ENCODE results near the gene ZDHHC14.
"Not testable (repeated sequence)": the region's sequence is repeated elsewhere in the genome, so short reads cannot be mapped to it uniquely, and the experiment has no call there.

ZDHHC14 gene

DNA sequence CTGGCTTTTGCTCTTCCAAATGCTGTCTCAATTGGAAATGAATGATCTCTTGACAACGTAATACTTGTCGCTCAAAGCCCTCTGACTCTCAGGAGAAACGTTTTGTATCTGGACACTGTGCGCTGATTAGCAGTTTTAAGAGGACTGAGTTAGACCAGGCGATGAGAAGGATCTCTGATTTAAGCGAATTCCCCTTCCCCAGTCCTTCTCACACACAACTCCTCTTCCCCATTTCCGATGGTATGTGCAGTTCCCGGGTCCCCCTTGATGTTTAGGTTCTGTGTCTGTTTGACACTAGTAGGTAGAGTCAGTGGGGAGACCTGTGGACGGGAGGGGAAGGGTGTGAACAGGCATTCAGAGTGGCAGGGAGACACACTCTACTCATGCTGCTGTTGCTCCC, 2.5 kb downstream of the ZDHHC14 start:
- Mint-ChIP-seq H3K36me3 (ENCODE audit: insufficient read depth) (peaks cover 4% of the 10 kb centered on the region), H3K4me3 (peak overlapping the region; percentile 59), H3K9me3 (no peaks in the 10 kb centered on the region), H3K4me1 (peaks cover 41% of the 10 kb centered on the region), H3K27ac (ENCODE audit: low read depth) (no peak overlapping the region), H3K27me3 (no peaks in the 10 kb centered on the region)
- DNase-seq (ENCODE audit: low spot score in 2 of 2), result no peak
- no peak for ATAC-seq (replicated peaks; ENCODE audit: extremely low read depth, poor library complexity, severe bottlenecking)

- H3K4me3 Mint-ChIP-seq; H3K36me3 Mint-ChIP-seq (ENCODE audit: insufficient read depth): not testable (repeated sequence)
Measured at GRCh38 chr6:157384962-157385361, 4.0 kb downstream of the ZDHHC14 start.

GRCh38 chr6:157385482-157385881, 4.5 kb downstream of the ZDHHC14 start:
- no peaks in the 10 kb centered on the region for H3K27me3 Mint-ChIP-seq
- H3K27ac Mint-ChIP-seq (ENCODE audit: low read depth), result no peak overlapping the region
- DNase-seq (ENCODE audit: low spot score in 2 of 2), result no peak
- H3K4me1 Mint-ChIP-seq, result peaks cover 33% of the 10 kb centered on the region
- H3K4me3 Mint-ChIP-seq, result no peak overlapping the region
- peaks cover 4% of the 10 kb centered on the region for H3K9me3 Mint-ChIP-seq
- H3K36me3 Mint-ChIP-seq (ENCODE audit: insufficient read depth), result peaks cover 4% of the 10 kb centered on the region
- no peak for ATAC-seq (replicated peaks; ENCODE audit: extremely low read depth, poor library complexity, severe bottlenecking)

More at GRCh38 chr6:157384962-157385361, 4.0 kb downstream of the ZDHHC14 start:
- not testable (repeated sequence) for H3K27me3 Mint-ChIP-seq; DNase-seq (ENCODE audit: low spot score in 2 of 2); ATAC-seq (replicated peaks; ENCODE audit: extremely low read depth, poor library complexity, severe bottlenecking); H3K9me3 Mint-ChIP-seq; H3K27ac Mint-ChIP-seq (ENCODE audit: low read depth)
- peaks cover 35% of the 10 kb centered on the region for H3K4me1 Mint-ChIP-seq

GRCh38 chr6:157386023-157386422, 5.0 kb downstream of the ZDHHC14 start:
- H3K27me3 Mint-ChIP-seq, result no peaks in the 10 kb centered on the region
- no peak overlapping the region for H3K4me3 Mint-ChIP-seq
- H3K4me1 Mint-ChIP-seq, result peaks cover 33% of the 10 kb centered on the region
- DNase-seq (ENCODE audit: low spot score in 2 of 2) (no peak), ATAC-seq (replicated peaks; ENCODE audit: extremely low read depth, poor library complexity, severe bottlenecking) (no peak)
- H3K9me3 Mint-ChIP-seq, result peaks cover 7% of the 10 kb centered on the region
- no peak overlapping the region for H3K27ac Mint-ChIP-seq (ENCODE audit: low read depth)
- H3K36me3 Mint-ChIP-seq (ENCODE audit: insufficient read depth), result peaks cover 3% of the 10 kb centered on the region

GRCh38 chr6:157386454-157386853, 5.5 kb downstream of the ZDHHC14 start:
- DNase-seq (ENCODE audit: low spot score in 2 of 2) (no peak), ATAC-seq (replicated peaks; ENCODE audit: extremely low read depth, poor library complexity, severe bottlenecking) (no peak)
- Mint-ChIP-seq H3K9me3 (peaks cover 7% of the 10 kb centered on the region), H3K27ac (ENCODE audit: low read depth) (no peak overlapping the region), H3K4me3 (no peak overlapping the region), H3K36me3 (ENCODE audit: insufficient read depth) (peaks cover 3% of the 10 kb centered on the region), H3K4me1 (peaks cover 33% of the 10 kb centered on the region), H3K27me3 (no peaks in the 10 kb centered on the region)

DNA sequence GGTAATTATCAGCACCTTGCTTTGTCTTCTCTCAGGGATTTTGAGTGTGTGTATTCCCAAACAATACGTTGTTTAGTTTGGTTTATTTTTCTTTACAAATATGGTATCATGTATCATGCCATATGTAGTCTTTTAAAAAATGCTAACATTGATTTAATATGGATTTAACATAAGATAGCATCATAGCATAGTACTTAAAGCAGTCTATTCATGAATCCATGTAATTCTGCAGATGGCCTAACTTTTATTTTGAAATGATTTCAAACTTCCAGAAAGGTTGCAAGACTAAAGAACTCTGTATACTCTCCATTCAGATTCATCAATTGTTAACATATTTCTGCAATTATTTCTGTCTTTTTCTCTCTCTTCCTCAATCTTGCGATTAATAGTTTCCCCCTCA, 7.9 kb downstream of the ZDHHC14 start:
- Mint-ChIP-seq H3K9me3 (peaks cover 7% of the 10 kb centered on the region), H3K27ac (ENCODE audit: low read depth) (no peak overlapping the region), H3K4me1 (peaks cover 18% of the 10 kb centered on the region), H3K27me3 (no peaks in the 10 kb centered on the region), H3K4me3 (no peak overlapping the region), H3K36me3 (ENCODE audit: insufficient read depth) (no peaks in the 10 kb centered on the region)
- no peak for ATAC-seq (replicated peaks; ENCODE audit: extremely low read depth, poor library complexity, severe bottlenecking)
- no peak for DNase-seq (ENCODE audit: low spot score in 2 of 2)

GRCh38 chr6:157390273-157391060, 9.5 kb downstream of the ZDHHC14 start:
- Mint-ChIP-seq H3K9me3 (peaks cover 7% of the 10 kb centered on the region), H3K27me3 (no peaks in the 10 kb centered on the region), H3K36me3 (ENCODE audit: insufficient read depth) (no peaks in the 10 kb centered on the region), H3K27ac (ENCODE audit: low read depth) (no peak overlapping the region), H3K4me3 (no peak overlapping the region), H3K4me1 (peaks cover 8% of the 10 kb centered on the region)
- no peak for DNase-seq (ENCODE audit: low spot score in 2 of 2)
- no peak for ATAC-seq (replicated peaks; ENCODE audit: extremely low read depth, poor library complexity, severe bottlenecking)

DNA sequence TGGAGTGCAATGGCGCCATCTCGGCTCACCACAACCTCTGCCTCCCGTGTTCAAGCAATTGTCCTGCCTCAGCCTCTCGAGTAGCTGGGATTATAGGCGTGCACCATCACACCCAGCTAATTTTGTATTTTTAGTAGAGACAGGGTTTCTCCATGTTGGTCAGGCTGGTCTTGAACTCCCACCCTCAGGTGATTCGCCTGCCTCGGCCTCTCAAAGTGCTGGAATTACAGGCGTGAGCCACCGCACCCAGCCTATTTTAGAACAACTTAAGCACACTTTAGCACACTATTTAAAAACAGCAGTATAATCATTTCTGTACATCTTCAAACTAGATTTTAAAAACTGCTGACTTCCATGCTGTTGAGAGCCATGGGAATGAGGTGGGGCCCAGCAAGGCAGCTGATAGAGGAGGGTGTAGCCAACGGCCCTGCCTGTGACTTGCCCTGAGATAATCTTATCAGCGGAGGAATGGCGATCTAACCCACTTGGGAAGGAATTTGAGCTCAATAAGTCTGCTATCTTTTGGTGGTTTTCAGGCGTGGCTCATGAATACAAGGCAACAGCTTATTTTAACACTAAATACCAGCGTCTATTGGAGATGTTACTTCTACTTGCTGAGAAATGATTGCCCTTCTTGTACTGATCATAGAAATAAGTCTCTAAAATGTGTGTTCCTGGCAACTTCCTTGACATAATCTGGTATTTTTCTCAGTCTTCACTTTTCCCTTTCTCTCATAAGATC, 12.1 kb downstream of the ZDHHC14 start:
- H3K4me3 Mint-ChIP-seq, result no peak overlapping the region
- no peaks in the 10 kb centered on the region for H3K36me3 Mint-ChIP-seq (ENCODE audit: insufficient read depth)
- H3K9me3 Mint-ChIP-seq, result peaks cover 7% of the 10 kb centered on the region
- no peaks in the 10 kb centered on the region for H3K27me3 Mint-ChIP-seq
- DNase-seq (ENCODE audit: low spot score in 2 of 2), result no peak
- ATAC-seq (replicated peaks; ENCODE audit: extremely low read depth, poor library complexity, severe bottlenecking), result no peak
- no peak overlapping the region for H3K27ac Mint-ChIP-seq (ENCODE audit: low read depth)
- peaks cover 5% of the 10 kb centered on the region for H3K4me1 Mint-ChIP-seq

DNA sequence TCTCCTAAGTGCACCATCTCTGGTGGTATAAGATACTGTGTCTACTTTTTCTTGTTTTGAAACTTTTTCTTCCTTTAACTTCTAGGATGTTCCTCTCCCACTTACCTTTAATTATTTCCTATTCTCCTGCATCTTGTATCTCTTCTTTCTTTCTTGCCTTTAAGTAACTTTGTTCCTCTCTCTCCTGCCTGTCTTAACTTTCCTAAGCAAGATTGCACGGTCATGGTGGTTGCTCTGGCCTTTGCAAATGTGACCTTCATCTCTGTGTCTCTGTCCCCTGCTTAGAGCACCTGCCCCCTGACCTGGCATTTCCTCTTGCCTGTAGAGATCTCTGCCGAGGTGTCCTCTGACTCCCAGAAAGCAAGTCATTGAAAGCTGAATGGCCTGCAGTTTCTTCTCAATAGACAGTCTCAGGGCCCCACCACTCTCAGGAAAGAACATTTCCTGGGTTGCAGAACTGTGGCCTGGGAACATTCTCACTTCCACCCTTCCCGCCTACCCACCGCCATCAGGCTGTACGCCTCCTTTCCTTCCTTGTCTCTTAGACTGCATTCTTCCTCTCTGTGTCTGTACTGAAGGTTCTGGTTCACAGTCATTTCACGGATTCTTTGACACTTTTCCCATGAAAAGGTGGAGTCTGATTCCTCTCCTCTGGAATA, 12.8 kb downstream of the ZDHHC14 start:
- no peak for ATAC-seq (replicated peaks; ENCODE audit: extremely low read depth, poor library complexity, severe bottlenecking)
- H3K27me3 Mint-ChIP-seq, result no peaks in the 10 kb centered on the region
- H3K4me3 Mint-ChIP-seq, result no peak overlapping the region
- peaks cover 5% of the 10 kb centered on the region for H3K4me1 Mint-ChIP-seq
- H3K9me3 Mint-ChIP-seq, result peaks cover 7% of the 10 kb centered on the region
- no peaks in the 10 kb centered on the region for H3K36me3 Mint-ChIP-seq (ENCODE audit: insufficient read depth)
- H3K27ac Mint-ChIP-seq (ENCODE audit: low read depth), result no peak overlapping the region
- no peak for DNase-seq (ENCODE audit: low spot score in 2 of 2)

DNA sequence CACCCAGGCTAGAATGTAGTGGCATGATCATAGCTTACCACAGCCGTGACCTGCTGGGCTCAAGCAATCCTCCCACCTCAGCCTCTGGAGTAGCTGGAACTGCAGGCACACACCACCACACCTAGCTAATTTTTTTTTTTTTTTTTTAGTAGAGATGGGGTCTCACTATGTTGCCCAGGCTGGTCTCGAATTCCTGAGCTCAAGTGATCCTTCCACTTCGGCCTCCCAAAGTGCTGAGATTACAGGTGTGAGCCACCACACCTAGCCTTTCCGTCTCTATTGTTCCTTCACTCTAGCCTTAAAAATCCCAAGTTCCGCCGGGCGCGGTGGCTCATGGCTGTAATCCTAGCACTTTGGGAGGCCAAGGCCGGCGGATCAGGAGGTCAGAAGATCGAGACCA, 14.2 kb downstream of the ZDHHC14 start:
- not testable (repeated sequence) for H3K27ac Mint-ChIP-seq (ENCODE audit: low read depth); H3K9me3 Mint-ChIP-seq; H3K4me3 Mint-ChIP-seq; H3K27me3 Mint-ChIP-seq; H3K4me1 Mint-ChIP-seq; ATAC-seq (replicated peaks; ENCODE audit: extremely low read depth, poor library complexity, severe bottlenecking); DNase-seq (ENCODE audit: low spot score in 2 of 2); H3K36me3 Mint-ChIP-seq (ENCODE audit: insufficient read depth)

DNA sequence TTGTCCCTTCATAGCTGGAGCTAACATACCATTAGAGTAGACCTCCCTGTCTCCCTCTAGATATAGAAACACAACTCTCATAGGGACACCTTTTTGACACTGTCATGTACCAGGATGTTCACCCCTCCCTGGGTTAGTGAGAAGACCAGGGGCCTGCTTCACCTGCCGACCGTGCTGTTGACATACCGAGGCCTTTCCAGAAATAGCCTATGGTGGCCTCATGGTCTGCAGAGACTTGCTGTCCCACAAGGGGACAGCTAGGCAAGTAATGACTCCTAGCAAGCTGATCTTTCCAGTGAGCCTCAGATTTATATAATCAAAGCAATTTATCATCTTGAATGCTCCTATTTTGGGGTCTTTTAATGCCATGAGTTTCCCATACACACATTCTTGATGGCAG, 15.0 kb downstream of the ZDHHC14 start:
- Mint-ChIP-seq H3K27me3 (no peaks in the 10 kb centered on the region), H3K27ac (ENCODE audit: low read depth) (no peak overlapping the region), H3K4me1 (peaks cover 5% of the 10 kb centered on the region), H3K36me3 (ENCODE audit: insufficient read depth) (peaks cover 2% of the 10 kb centered on the region), H3K4me3 (no peak overlapping the region), H3K9me3 (no peaks in the 10 kb centered on the region)
- DNase-seq (ENCODE audit: low spot score in 2 of 2) (no peak), ATAC-seq (replicated peaks; ENCODE audit: extremely low read depth, poor library complexity, severe bottlenecking) (no peak)

DNA sequence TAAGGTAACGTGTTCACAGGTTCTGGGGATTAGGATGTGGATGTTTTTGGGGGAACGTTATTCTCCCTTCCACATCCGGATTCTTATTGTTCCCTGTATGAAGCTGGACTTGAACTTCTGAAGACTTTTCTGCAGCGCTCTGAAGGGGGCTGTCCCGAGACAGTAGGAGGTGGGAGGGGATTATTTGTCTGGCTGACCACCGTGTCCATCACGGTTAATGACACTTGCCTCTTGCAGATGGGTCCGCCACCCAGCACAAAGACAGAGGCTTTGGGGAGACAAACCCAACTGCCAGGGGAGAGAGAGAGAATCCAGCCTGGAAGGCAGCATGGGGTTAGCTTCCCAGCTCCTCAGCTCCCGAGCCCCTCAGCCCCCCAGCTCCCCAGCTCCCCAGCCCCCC, 16.7 kb downstream of the ZDHHC14 start:
- ATAC-seq (replicated peaks; ENCODE audit: extremely low read depth, poor library complexity, severe bottlenecking), result no peak
- Mint-ChIP-seq H3K4me3 (no peak overlapping the region), H3K27ac (ENCODE audit: low read depth) (no peak overlapping the region), H3K27me3 (no peaks in the 10 kb centered on the region), H3K36me3 (ENCODE audit: insufficient read depth) (peaks cover 4% of the 10 kb centered on the region), H3K4me1 (no peaks in the 10 kb centered on the region), H3K9me3 (no peaks in the 10 kb centered on the region)
- DNase-seq (ENCODE audit: low spot score in 2 of 2), result no peak

- DNase-seq (ENCODE audit: low spot score in 2 of 2) (no peak), ATAC-seq (replicated peaks; ENCODE audit: extremely low read depth, poor library complexity, severe bottlenecking) (no peak)
- Mint-ChIP-seq H3K4me1 (no peaks in the 10 kb centered on the region), H3K36me3 (ENCODE audit: insufficient read depth) (peaks cover 4% of the 10 kb centered on the region), H3K9me3 (no peaks in the 10 kb centered on the region), H3K4me3 (no peak overlapping the region), H3K27me3 (no peaks in the 10 kb centered on the region), H3K27ac (ENCODE audit: low read depth) (no peak overlapping the region)
Measured at GRCh38 chr6:157398151-157398550, 17.2 kb downstream of the ZDHHC14 start.

Measured in central memory CD8-positive, alpha-beta T cell (primary cell).